HEK293T (cell line): ENCODE data around the gene MS4A4E.

Experiments
- ARNT ChIP-seq: fragments of 450-650 bp; IDR thresholded peaks from 2 replicates; pipeline ENCODE4 v1.6.1; 2017; ENCODE audit warnings: mild to moderate bottlenecking
- BHLHE40 ChIP-seq: fragments of 450-650 bp; IDR thresholded peaks from 2 replicates; pipeline ENCODE4 v1.6.1; 2016; ENCODE audit warnings: mild to moderate bottlenecking, moderate library complexity, borderline replicate concordance
- ELF4 ChIP-seq: fragments of 450-650 bp; IDR thresholded peaks from 2 replicates; pipeline ENCODE4 v1.6.1; 2017; ENCODE audit warnings: antibody characterized with exemption
- FOXA1 ChIP-seq: fragments of 450-650 bp; IDR thresholded peaks from 2 replicates; pipeline ENCODE4 v1.6.1; 2016; ENCODE audit warnings: mild to moderate bottlenecking
- FOXK2 ChIP-seq: fragments of 450-650 bp; IDR thresholded peaks from 2 replicates; pipeline ENCODE4 v1.6.1; 2016; ENCODE audit warnings: mild to moderate bottlenecking
- FOXM1 ChIP-seq: fragments of 450-650 bp; IDR thresholded peaks from 2 replicates; pipeline ENCODE4 v1.6.1; 2017; ENCODE audit warnings: mild to moderate bottlenecking, borderline replicate concordance
- LEF1 ChIP-seq: fragments of 450-650 bp; IDR thresholded peaks from 2 replicates; pipeline ENCODE4 v1.6.1; 2017; ENCODE audit warnings: mild to moderate bottlenecking, borderline replicate concordance
- NFRKB ChIP-seq: fragments of 450-650 bp; IDR thresholded peaks from 2 replicates; pipeline ENCODE4 v1.6.1; 2016; ENCODE audit warnings: mild to moderate bottlenecking, moderate library complexity
- PKNOX1 ChIP-seq: fragments of 450-650 bp; IDR thresholded peaks from 2 replicates; pipeline ENCODE4 v1.6.1; 2016
- SP1 ChIP-seq: fragments of 450-650 bp; IDR thresholded peaks from 2 replicates; pipeline ENCODE4 v1.6.1; 2017
- SUZ12 ChIP-seq: fragments of 450-650 bp; IDR thresholded peaks from 2 replicates; pipeline ENCODE4 v1.6.1; 2016; ENCODE audit warnings: mild to moderate bottlenecking
- TARDBP ChIP-seq: fragments of 450-650 bp; IDR thresholded peaks from 2 replicates; pipeline ENCODE4 v1.6.1; 2016
- ZNF384 ChIP-seq: fragments of 450-650 bp; IDR thresholded peaks from 2 replicates; pipeline ENCODE4 v1.6.1; 2016

DNA sequence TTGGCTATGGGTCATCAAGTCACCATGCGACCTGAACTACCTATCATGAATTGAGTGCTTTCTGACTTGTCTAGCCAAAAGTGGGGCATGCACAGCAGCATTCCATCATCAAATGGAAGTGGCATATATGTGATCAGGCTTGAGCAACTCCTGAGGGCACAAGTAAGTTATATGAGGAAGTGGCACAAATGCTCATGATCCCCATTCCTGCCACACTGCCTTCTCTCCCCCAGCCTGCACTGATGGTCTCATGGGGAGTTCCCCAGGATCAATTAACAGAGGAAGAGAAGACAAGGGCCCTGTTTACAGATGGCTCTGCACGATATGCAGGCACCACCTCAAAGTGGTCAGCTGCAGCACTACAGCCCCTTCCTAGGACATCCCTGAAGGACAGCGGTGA is 21.8 kb downstream of the MS4A4E start:
- TF ChIP-seq ZNF384 (no peak), NFRKB (no peak), FOXM1 (no peak), TARDBP (no peak), ARNT (no peak), BHLHE40 (no peak), ELF4 (no peak), PKNOX1 (no peak), SP1 (no peak), FOXK2 (no peak), LEF1 (no peak), SUZ12 (no peak), FOXA1 (no peak)
